OCI-LY3 (cell line): ENCODE measurements around the gene SBNO2.

Experiments used
- CTCF ChIP-seq: fragments of 200-600, 300-600 bp; sonication (generic); IDR thresholded peaks from 2 replicates; pipeline ENCODE4 v1.5.1; 2014; ENCODE audit warnings: antibody characterized with exemption, low read length, low read depth
- EZH2phosphoT487 ChIP-seq: fragments of 200-600 bp; shearing (Covaris generic); IDR thresholded peaks from 2 replicates; pipeline ENCODE4 v1.6.1; 2018; ENCODE audit warnings: antibody characterized with exemption, mixed run types, low read depth

GRCh38 chr19:1133471-1133929 is 40.6 kb downstream of the SBNO2 start:
- TF ChIP-seq EZH2phosphoT487: no peak
- TF ChIP-seq CTCF: no peak
